GM21390 (cell line): ENCODE data around the gene NCS1.

Experiments used
- ATAC-seq: cut with Tn5 transposase; IDR thresholded peaks from one replicate; pipeline ENCODE4 v1.9.1; 2021; ENCODE audit not compliant: unreplicated experiment

NCS1 gene

DNA sequence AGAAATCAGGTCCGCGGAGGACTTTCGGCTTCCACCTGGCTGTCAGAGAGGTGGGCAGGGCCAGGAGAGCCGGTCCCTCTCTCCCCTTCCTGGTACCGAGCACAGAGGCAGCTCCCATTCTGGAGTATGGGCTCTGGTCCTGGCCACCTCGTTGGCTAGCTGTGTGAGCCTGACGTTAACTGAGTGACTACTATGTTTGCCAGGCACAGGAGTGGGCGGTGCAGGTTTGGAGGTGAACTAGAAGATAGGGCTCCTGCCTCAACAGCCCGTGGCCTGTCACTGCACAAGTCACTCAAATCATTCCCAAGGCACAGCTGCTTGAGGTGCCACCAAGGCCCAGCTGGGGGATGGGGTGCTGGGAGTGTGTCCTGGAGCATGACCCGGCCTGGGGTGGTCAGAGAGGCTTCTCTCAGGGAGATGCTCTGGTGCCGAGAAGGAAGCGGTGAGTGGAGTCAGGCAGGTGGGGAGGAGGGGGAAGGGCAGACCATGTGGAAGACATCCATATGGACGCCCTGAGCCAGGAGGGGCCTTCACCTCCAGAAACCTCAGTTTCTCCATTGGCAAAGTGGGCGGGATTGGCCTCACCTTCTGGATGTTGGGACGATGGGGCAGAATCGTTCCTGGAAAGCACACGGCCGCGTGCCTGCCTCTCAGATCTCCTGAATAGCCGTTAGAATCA lies 39.5 kb downstream of the NCS1 start:
- ATAC-seq: no peak

DNA sequence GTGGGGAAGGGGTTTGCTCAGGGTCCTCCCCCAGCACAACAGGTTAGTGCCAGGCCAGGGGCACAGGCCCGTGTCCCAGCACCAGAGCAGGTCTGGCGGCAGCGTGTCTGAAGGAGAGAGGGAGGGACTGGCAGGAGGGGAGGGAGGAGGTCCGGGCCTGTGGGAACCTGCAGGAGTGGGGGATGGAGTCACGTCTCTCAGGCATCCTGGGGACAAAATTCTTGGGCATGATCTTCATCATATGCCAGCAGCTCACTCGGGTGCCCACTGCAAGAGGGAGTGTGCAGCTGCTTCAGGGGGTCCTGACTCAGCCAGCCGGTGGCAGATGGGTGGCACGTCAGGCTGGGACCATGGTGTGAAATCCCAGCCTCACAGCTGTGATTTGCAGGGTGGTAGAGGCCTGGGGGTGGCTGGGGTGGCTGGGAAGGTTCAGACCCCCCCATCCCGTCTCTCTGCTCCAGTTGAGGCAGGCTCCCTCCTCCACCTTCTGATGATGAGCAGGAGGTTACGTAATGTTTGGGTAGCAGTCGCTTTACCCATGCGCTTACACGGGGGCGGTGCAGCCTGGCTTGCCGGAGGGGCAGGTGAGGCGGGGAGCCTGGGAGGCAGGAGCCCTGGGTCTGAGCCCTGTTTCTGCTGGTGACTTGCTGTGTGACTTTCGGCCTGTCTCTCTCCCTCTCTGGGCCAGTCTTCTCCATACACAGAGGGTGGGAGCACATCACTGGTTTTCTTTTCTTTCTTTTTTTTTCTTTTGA lies 40.5 kb downstream of the NCS1 start:
- no peak for ATAC-seq

DNA sequence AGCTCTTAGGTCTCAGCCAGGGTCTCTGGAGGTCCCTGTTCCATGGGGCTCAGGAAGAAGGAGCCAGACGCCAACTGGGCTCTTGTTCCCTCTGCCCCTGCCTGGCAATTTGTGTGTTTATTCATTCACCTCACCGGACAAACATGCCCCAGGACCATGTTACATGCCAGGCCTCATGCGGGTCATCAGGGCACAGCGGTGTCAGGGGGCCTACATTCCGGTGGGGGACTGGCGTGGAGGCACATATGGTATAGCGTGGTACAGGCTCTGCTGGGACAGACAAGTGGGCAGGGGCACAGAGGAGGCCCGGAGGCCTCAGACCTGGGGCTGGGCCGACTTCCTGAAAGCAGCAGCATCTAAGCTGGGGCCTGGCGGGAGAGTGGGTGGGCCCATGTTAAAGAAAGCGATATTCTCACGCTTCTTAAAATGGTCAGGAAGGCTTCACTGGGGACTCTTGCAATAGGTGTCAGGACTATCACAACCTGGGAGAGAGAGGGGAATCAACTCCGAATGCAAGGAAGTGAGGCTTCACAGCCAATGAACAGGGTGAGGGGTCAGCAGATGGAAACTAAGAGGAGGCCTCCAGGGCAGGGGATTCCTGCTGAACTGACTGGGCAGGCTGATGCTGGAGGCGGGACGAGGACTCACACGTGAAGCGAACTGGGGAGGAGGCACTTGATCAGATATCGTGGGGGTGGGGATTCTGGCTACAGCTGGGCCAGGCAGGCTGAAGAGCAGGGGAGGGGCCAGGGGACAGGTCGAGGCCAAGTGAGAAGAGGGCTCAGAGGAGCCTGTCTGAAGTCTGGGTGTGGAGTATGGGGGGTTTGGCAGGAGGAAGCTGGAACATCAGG lies 41.9 kb downstream of the NCS1 start:
- no peak for ATAC-seq

DNA sequence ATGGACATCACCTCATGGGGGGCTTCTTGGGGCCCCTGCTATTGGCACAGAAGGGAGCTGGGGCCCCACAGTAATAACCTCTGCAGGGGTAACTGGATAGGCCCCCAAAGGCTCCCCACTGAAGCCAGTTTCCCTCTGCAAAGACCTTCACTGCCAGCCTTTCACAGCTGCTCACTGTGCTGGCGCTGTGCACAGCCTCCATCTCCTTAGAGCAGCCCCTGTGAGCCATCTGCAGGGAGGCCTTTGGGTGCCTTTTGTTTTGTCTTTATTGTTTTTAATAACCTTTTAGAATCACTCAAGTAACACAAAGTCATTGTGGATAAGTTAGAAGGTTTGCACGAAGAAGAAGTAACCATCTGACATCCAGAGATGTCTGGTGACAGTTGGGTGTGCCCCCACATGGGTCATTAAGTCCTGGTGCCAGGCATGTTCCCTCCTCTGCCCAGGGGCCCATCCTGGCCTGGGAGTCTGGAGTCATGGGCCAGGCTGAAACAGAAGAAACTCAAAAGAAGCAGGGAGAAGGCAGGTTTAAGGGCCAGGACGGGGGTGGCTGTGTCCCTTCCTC lies 42.7 kb downstream of the NCS1 start:
- no peak for ATAC-seq

DNA sequence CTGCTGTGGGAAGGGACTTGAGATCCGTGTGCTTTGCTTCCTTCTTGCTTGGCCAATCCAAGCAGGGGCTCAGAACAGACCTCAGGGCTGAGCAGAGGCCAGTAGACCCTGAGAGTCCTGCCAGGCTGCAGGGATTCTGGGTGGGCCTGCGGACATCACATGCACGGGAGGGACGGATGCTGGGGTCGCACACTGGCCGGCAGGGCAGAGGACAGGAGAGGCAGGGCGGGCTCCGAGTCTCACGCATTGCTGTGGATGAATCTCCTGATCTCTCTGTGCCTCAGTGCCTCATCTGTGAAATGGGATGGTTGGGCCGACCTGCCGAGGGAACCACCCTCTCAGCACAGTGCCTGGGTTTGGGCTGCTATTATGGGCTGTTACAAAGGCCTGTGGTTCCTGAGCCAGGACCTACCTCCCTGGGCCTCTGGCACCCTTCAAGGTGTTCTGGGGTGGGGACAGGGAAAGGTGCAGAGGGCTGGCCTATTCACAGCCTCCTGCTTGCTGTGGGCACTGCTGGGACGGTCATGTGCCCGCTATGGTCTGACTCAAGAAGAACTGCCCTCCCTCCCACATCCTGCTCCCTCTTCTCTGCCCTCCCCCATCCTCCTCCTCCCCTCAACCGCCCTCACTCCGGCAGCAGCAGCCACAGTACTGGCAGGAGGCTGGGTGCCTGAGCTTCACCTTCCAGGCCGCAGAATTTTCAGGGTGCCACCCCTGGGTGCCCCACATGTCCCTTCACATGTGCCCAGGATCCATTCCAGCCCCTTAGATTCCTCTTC lies 43.3 kb downstream of the NCS1 start:
- no peak for ATAC-seq

DNA sequence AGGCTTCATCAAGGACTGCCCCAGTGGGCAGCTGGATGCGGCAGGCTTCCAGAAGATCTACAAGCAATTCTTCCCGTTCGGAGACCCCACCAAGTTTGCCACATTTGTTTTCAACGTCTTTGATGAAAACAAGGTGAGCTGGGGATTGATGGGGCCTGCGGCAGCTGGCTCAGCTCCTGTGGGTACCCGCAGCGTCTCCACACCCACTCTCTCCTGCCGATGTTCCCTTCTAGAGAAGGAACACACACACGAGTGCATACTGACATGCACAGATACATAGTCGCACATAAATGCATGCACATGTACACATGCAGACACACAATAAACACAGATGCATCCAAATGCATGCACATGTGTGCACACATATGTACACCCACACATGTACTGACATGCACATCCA lies 45.6 kb downstream of the NCS1 start:
- no peak for ATAC-seq

DNA sequence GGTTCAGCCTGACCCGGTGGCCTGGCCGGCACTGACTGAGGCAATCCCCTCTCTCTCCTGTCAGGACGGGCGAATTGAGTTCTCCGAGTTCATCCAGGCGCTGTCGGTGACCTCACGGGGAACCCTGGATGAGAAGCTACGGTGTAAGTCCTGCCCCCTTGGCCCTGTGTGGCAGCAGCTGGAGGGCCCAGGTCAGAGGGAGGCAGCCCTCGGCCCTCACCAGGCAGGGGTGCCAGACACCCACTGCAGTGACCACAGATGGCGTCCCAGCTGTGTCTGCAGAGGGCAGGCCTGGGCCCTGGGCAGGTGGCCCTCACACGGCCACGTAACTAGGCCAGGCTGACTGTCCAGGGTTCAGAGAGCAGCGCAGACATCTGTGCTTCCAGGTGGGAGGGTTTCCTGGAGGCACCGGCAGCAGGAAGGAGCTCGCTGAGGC lies 47.5 kb downstream of the NCS1 start:
- ATAC-seq: no peak

DNA sequence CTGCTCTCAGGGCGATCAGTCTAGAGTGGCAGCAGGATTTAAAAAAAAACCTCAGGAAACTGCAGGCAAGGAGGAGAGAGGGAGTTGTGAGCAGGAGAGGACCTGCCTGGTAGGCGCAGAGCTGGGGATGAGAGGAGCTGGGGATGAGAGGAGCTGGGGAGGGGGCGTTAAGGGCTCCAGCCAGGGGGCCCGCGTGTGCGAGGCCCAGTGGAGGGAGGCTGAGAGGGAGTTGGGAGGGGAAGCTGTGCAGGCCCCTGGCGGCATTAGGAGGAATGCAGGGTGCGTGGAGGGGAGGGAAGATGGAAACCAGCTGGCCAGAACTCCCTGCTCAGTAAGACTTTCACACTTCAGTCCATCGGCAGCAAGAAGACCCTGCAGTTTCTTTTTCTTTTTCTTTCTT lies 48.1 kb downstream of the NCS1 start:
- ATAC-seq: no peak

DNA sequence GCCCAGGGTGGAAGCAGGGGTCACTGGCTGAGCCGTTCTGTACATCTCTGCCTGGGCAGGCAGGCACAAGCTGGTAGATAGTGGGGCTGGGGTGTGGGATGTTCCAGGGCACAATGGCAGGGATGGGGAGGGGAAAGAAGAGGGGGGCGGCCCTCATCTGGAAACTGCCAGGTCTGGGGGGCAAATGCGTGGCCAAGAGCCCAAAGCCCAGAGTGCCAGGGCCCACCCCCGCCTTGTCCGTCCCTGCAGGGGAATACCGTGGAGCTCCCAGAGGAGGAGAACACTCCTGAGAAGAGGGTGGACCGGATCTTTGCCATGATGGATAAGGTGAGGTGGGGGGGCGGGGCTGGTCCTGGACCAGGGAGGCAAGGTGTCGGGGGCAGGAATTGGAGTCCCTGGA lies 50.6 kb downstream of the NCS1 start:
- no peak for ATAC-seq

DNA sequence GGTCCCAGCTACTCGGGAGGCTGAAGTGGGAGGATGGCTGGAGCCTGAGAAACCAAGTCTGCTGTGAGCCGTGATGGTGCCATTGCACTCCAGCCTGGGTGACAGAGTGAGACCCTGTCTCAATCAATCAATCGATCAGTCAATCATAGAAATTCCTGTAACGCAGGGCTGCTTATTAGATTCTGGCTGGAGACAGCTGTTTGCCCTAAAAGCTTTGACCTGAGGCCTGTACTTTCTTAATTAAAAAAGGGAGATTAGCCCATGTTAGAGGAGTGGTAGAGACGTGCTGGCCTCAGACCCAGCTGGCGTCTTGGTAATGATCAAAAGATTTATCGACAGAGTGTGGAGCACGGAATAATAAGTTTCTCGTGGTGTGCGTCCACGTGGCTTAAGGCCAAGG lies 52.9 kb downstream of the NCS1 start:
- no peak for ATAC-seq

DNA sequence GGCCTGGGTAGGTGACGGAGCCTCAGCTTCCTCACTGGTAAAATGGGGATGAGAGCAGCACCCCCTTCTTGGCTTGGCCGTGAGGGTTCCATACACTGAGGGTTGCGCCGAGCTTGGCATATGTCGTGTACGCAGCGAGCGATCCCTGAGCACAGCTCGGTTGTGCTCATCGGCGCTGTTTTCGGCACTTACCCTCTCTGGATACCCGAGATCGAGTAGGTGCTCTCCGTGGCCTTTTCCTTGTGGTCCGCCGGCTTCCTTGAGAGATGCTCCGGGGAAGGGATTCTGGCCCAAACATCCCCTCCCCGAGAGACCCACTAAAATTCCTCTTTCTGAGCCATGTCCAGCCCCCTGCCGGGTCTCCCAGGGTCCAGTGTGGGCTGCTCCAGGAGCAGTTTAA lies 53.4 kb downstream of the NCS1 start:
- no peak for ATAC-seq

DNA sequence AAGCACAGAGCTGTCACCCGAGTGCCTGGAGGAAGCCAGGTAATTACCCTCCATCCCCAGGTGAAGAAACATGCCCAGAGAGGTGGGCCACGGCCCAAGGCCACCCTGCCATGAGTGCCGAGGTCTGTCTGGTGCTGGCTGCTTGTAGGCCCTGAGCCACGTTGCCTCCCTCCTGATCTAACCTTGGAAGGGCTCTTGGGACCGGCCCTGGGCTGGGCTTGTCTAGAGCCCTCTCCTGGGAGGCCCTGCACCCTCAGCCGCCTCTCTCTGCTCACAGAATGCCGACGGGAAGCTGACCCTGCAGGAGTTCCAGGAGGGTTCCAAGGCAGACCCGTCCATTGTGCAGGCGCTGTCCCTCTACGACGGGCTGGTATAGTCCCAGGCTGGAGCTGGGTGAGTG lies 53.9 kb downstream of the NCS1 start:
- ATAC-seq: no peak

DNA sequence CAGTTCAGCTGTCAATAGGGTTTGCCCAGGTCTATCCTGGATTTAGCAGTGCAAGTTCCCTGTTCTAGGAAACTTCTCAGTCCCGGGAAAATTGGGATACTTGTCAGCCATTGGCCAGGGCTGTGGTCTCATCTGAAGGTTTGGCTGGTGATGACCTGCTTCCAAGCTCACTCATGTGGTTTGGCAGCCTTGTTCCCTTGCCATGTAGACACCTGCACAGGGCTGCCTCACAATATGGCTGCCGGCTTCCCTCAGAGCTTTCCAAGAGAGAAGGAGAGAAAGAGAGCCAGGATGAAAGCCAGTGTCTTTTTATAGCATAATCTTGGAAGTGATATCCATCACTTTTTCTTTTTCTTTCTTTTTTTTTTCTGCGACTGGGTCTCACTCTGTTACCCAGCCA lies 55.6 kb downstream of the NCS1 start:
- no peak for ATAC-seq

DNA sequence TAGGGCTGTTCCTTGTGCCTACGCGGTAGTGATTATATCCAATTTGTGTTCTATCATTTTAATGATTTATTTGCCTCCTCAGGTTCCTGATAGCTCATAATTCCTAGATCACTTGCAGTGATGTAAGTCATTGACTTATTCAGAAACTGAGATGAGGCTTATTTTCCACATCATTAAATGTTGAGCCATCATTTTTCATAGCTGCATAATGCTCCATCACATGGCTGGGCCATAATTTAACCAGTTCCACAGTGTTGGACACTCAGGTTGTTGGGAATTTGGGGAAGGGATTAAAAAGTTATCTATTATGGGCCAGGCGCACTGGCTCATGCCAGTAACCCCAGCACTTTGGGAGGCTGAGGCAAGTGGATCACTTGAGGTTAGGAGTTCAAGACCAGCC lies 57.6 kb downstream of the NCS1 start:
- no peak for ATAC-seq

DNA sequence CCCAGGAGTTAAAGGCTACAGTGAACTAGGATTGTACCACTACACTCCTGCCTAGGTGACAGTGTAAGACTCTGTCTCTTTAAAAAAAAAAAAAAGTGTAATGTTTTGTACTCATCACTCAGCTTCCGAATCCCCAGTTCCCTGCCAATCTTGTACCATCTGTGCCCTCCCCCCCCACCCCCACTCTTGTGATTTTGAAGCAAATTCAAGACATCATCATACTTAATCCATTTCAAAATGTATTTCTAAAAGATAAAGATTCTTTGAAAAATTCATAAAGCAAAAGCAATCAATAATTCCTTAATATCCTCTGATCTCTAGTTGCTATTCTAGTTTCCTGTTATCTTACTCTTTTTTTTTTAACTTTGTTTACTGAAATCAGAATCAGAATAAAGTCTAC lies 58.4 kb downstream of the NCS1 start:
- no peak for ATAC-seq

DNA sequence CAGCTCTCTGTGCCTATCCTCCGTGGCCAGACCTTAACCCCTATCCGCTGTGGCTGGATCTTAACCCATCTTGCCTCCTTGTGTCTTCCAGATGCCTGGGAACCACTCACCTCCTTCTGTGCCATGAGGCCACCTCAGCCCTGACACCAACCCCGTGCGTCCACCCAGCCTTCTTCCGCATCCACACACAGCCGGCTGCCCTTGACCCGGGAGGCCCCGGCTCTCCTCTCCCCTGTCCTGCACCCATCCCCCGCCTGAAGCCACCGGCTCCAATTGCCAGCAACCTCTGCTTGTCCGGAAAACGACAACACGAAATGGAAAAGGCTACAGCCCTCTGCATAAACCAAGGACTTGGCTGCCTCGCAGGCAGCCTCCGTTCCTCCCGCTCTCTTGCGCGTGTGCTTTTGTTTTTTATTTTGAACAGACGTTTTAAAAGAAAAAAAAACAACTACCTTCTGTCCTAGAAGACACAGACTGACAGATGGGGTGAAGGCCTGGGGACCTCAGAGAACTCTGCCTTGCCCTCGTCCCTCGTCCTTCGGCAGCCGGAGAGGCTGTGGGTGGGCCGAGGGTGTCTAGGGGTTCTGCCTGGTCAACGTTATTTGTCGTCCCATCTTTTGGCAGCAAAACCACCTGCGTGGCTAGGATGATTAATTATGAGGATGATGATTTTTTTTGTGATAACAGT lies 60.8 kb downstream of the NCS1 start:
- no peak for ATAC-seq

DNA sequence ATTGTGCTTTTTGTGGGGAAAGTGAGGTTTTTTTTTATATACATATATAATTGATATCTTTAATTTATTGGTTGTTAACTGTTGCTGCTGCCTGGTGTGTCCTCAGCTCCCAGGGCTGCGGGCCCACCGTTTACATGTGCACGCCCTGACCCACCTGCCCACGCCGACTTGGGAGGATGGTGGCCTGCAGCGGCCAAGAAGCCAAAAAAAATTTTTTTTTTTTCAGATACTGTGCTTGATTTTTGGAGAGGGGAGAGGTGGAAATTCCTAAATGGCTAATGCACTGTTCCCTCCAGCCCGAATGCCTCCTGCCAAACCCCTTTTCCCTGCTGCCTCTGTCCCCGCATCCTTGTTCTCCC lies 61.4 kb downstream of the NCS1 start:
- ATAC-seq: no peak

DNA sequence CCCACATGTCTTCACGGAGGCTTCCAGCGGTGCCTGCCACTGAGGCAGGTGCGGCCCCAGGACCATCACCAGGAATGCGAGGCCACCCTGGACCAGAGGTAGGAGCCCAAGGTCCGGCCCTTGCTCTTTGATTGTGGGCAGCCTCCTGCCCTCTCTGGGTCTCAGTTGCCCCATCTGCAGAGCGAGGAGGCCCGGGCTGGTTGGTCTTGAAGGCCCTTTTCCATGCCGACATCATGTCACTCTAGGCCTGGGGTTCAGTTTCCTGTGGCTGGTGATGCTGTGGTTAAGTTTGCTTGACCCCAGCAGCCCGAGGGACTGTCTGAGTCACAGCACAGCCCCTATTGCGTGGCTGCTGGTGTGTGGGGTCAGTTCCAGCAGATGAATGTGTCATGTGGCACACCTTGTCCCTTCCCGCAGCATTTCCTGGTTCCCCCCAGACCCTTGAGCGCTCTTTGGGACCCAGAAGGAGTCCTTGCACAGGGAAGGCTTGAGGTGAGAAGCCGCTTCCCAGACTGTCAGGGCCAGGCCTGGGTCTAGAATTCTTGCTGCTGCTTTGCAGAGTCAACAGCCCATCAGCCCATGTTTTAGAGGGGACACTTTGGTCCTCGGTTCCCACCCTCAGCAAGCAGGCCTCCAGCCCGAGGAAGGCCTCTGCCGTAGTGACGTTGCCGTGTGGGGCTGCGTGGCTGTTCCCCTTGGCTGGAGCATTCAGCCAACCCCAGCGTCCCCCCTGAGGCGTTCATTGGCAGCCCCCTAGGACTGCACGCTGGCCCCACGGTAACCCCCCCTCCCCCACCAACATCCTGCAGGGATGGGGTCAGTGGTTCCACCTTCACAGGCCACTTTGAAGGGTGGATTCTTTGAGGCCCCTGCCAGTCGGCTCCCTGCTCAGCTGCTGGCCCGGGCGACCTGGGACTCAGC lies 62.4 kb downstream of the NCS1 start:
- ATAC-seq: no peak
